Right renal cortex interstitium (tissue), 3 donors: ENCODE measurements around the gene CATSPERE. TPM values are rescaled to one million over a fixed set of nuclear protein-coding genes. Genes with fewer than 3 reads are reported as not detected.

ENCODE experiments used
- DNase-seq, 3 donors: peaks; one replicate each; pipeline ENCODE4 v3.0.0-alpha.2; 2013; ENCODE audit warnings: low read depth in 3 of 3, low spot score in 2 of 3
- polyA plus RNA-seq, 3 donors: library from polyadenylated mRNA; unstranded; fragments of 120-200 nt; gene quantifications; one replicate each; pipeline ENCODE4 v1.2.1, GENCODE V29; 2013; ENCODE audit not compliant: insufficient read length in 3 of 3

Gene CATSPERE
- polyA plus RNA-seq, 3 donors = 1.9 to 2.8 (median 2.6) TPM

DNA sequence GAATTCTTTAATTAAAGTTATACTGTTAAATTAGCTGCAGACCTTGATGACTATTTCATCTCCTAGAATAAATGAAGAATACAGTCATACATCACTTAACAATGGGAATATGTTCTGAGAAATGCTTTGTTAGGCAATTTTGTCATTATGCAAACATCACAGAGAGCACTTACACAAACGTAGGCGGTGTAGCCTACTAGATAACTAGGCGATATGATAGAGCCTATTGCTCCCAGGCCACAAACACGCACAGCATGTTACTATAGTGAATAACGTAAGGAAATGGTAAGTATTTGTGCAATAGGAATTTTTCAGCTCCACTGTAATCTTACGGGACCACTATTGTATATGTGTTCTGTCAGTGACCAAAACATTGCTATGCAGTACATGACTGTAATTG, 154.2 kb downstream of the CATSPERE start:
- no peak for DNase-seq

- DNase-seq = no peak
Measured at GRCh38 chr1:244626709-244627108, 165.6 kb downstream of the CATSPERE start.

DNA sequence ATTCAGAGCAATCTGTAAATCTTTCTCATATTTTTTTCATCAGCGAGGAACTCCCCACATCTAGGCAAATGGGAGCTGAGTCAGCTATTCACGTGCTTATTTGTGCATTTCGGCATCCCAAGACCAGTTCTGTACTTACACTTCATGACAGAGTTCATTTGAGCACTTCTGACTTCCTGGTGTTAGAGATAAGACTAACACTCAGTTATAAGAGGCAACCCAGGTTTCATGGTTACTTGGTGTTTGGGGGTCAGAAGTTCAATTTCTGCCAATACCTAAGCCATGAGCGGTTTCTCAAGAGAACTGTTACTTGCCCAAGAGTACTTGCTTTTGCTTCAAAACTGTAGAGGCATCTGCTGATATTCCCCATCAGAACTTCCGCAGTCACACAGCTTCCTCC, 167.7 kb downstream of the CATSPERE start:
- no peak for DNase-seq

DNA sequence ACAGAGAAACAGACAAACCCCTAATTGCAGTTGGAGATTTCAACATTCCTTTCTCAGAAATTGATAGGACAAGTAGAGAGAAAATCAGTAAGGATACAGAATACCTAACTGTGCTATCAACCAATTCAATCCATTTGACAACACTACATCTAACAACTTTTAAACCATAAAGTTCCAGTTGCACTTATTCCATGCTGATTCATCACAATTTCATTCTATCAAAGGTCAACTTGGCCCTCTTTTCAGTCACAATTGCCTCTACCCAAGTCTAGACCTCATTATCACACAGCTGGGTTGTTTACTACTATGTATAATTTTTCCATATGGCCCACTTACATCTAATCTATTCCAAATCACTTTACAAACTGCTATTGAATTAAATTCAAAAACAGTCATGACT, 172.1 kb downstream of the CATSPERE start:
- DNase-seq = no peak

- no peak for DNase-seq
Measured at GRCh38 chr1:244634546-244634945, 173.5 kb downstream of the CATSPERE start.

DNA sequence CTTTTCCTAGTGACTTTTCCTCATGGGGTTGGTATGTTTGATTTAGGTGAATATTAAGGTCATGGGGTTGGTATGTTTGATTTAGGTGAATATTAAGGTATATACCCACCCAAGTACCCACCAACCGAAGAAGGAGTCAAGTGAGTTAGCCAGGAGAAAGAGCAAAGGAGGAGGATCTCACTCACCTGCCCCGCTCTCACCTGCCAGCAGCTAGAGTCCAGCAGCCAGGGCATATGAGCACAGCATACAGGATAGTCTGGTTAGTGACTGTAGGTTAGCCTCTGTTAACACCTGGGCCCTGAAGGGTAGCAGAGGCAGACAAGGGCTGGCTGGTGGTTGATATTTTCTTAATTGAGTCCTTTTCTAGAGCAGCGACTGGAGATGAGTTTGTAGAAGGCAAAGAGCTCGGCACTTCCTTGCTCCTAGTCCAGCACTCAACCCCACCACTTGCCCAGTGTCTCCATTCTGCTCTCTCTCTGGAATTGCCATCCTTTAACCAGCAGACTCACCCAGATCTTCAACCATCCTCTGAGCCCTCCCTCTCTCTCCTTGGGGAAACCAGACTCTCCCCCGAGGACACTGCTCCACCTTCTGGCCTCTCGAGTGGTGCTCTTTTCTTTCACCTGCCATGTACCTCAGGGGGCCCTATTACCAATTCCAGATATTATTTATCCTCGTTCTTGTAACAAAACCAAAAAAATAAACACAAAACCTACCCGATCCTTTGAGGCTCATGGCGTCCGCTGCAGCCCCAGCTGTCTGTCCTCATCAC, 175.6 kb downstream of the CATSPERE start:
- no peak for DNase-seq

GRCh38 chr1:244639561-244639960, 178.5 kb downstream of the CATSPERE start:
- DNase-seq = no peak

DNA sequence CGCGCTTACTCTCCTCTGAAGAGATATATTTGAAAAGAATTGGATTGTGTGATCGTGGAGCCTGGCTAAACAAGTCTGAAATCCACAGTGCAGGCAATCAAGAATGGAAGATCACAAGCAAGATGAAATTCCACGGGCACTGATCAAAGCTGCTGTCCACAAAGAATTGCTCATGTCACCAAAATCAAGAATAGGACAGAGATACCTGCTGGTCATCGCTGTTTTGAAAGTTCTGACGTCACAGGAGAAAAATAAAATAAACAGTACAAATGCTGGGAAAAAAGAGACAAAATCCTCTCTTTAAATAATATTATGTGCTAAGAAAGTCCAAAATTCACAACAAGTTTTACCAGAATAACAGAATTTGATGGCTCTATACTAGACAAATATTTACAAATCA, 179.8 kb downstream of the CATSPERE start:
- no peak for DNase-seq

- no peak for DNase-seq
Measured at GRCh38 chr1:244642526-244642925, 181.5 kb downstream of the CATSPERE start.

GRCh38 chr1:244642988-244643387, 181.9 kb downstream of the CATSPERE start:
- DNase-seq = no peak

- DNase-seq = no peak
Measured at GRCh38 chr1:244645414-244645813, 184.3 kb downstream of the CATSPERE start.

DNA sequence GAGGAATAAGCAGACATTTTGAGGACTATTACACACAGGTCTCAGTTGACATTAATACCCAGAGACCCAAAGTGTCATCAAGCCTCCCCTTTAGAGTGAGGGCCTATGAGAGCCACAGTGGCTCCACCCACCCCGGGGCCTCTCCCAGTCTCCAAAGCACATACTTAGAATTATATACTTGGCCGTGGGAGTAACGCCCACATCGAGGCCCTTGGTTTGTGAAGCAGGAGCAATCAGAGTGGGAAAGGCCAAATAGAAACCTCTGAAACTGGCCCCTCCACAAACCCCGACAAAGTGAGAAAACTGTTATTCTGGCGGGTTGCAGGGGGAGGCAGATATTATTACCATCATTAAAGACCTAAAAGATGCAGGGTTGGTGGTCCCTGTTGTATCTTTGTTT, 184.8 kb downstream of the CATSPERE start:
- DNase-seq = no peak

GRCh38 chr1:244647819-244648218, 186.7 kb downstream of the CATSPERE start:
- DNase-seq = no peak

DNA sequence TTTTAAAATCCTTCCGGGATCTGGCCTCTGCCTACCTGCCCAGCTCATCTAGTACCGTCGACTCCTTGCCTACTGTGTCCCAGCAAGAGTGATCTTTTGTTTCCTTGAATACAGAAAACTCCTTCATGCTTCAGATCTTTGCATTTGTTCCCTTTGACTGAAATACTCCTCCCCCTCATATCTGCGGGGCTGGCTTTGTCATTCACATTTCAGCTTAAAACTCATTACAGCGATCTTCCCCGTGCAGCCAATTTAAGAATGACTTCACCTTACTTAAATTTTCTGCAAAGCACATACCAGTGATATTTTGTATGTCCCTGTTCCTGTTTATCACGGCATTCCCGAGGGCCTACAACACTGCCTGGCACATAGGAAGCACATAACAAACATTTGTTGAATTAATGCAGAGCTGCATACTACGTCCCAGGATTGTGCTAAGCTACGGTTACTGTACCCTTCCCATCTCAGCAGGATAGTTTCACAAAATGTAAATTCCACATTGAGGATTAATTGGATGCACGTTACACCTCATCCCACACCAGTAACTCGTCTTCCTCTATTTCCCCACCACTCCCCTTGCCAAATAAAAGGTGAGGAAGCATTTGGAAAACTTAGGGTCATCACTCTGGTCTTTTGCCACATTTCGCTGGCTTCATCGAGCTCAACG, 191.0 kb downstream of the CATSPERE start:
- no peak for DNase-seq

GRCh38 chr1:244652623-244653438, 191.8 kb downstream of the CATSPERE start, which contains the start of gene DESI2:
TSS of gene DESI2 (plus strand) at chr1:244653126. CDS start at chr1:244653314, 188 bp downstream.
- peak; percentile 95 to 98 (median 96) for DNase-seq

- peak in 2 of 3 donors; percentile 19 to 27 for DNase-seq
Measured at GRCh38 chr1:244653439-244654107, 192.5 kb downstream of the CATSPERE start.

- peak in 1 of 3 donors; percentile 7 for DNase-seq
Measured at GRCh38 chr1:244654108-244655038, 193.3 kb downstream of the CATSPERE start.

DNA sequence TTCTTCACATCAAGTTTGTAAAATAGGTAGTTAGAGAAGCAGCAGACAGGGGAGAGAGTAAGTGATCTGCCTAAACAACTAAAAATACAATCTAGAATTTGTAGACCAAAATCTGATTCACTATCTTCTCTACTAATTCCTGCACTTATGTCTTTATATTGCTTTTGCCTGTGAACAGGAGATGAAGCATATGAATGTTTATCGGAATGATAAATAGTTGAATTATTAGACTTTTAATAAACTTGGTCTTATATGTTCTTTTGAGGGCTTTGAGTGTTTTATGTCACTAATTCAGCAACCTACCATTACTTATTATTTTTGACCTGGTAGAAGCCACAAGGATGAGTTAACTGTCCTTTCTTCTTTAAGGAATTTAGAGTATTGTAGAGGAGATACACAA, 194.1 kb downstream of the CATSPERE start:
- DNase-seq = no peak

GRCh38 chr1:244657421-244657820, 196.3 kb downstream of the CATSPERE start:
- DNase-seq = no peak

DNA sequence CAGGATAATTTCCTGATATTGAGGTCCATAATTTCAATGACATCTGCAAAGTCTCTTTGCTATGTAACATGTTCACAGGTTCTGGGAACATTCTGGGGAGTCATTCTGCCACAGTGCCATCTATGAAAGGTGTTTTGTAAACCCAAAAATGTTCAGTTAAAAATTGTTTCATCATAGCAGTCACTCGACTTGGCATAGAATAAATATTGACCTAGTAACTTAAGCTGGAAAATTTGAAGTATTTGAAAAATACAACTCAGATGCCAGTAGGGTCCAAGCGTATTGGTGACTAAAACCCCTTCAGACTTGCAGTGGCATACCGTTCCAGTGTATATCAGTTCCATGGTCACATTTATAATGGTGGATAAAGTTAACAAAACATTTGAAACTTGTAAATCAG, 198.6 kb downstream of the CATSPERE start:
- no peak for DNase-seq
